ENCODE measurements around the gene ETV1.

Gene ETV1

GRCh38 chr7:13989126-13989948 is at the start of gene ETV1:
Gene ETV1 (minus strand): TSS chr7:13989666. CDS start chr7:13989052, 614 bp downstream.
- CTCF ChIA-PET = interaction anchor here (0.5 to 1.5 kb wide), 7 partner anchors 8 to 850 kb away, joined by 3 to 8 read pairs (median 4); no protein-coding TSS in a partner anchor

GRCh38 chr7:14024406-14024805 is 34.9 kb upstream of the ETV1 start:
- TF ChIP-seq FOXA1 (IDR thresholded peaks at IDR 0.05) = no peak
- DNase-seq (ENCODE audit: extremely low spot score) = no peak
- ChIA-PET CTCF (no interaction called here), POLR2A (no interaction called here)

More at GRCh38 chr7:13989126-13989948, at the start of gene ETV1:
- DNase-seq (ENCODE audit: extremely low spot score) = peak; percentile 67
- POLR2A ChIA-PET = interaction anchor here (1.1 to 2.0 kb wide), 3 partner anchors 11 to 81 kb away, joined by 3 to 6 read pairs (median 4); no protein-coding TSS in a partner anchor
- TF ChIP-seq LEF1 (IDR thresholded peaks at IDR 0.05; ENCODE audit: borderline replicate concordance) = no peak
- peak; percentile 38 for TF ChIP-seq ZNF384 (IDR thresholded peaks at IDR 0.05)
- peak; percentile 97 for TF ChIP-seq PKNOX1 (IDR thresholded peaks at IDR 0.05)

GRCh38 chr7:14023838-14024237 is 34.4 kb upstream of the ETV1 start:
- DNase-seq (ENCODE audit: extremely low spot score) = no peak
- CTCF ChIA-PET = no interaction called here
- no peak for TF ChIP-seq ARNT (IDR thresholded peaks at IDR 0.05)
- no peak for TF ChIP-seq FOXM1 (IDR thresholded peaks at IDR 0.05; ENCODE audit: borderline replicate concordance)
- POLR2A ChIA-PET = no interaction called here

DNA sequence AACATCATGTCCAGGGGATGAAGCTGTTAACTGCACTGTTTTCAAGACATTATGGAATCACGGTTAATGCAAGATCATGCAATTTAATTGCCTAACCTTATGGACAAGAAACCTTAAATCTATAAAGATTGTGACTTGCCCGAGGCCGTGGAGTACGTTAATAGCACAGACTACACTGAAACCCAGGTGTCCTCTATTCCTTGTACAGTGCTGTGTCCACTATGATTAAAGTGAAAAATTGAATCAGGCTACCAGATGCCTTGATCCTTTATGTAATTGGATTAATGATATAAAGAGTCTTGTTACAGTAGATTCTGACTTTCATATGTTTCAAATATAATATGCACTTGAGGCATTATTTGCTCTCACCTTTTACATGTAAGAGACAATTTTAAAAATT is 33.9 kb upstream of the ETV1 start:
- TF ChIP-seq TARDBP (IDR thresholded peaks at IDR 0.05) = no peak
- TF ChIP-seq SP1 (IDR thresholded peaks at IDR 0.05) = no peak
- no peak for TF ChIP-seq FOXA1 (IDR thresholded peaks at IDR 0.05)
- TF ChIP-seq L3MBTL2 (conservative IDR thresholded peaks at IDR 0.05) = no peak
- no peak for TF ChIP-seq ZNF384 (IDR thresholded peaks at IDR 0.05)
- TF ChIP-seq PKNOX1 (IDR thresholded peaks at IDR 0.05) = no peak
- ChIA-PET CTCF (no interaction called here), POLR2A (no interaction called here)
- DNase-seq (ENCODE audit: extremely low spot score) = no peak

GRCh38 chr7:14021069-14021468 is 31.6 kb upstream of the ETV1 start:
- POLR2A ChIA-PET = no interaction called here
- TF ChIP-seq ARNT (IDR thresholded peaks at IDR 0.05) = no peak
- no peak for TF ChIP-seq L3MBTL2 (conservative IDR thresholded peaks at IDR 0.05)
- TF ChIP-seq ELF4 (IDR thresholded peaks at IDR 0.05) = no peak
- TF ChIP-seq TARDBP (IDR thresholded peaks at IDR 0.05) = no peak
- no peak for TF ChIP-seq SP1 (IDR thresholded peaks at IDR 0.05)
- no peak for TF ChIP-seq BHLHE40 (IDR thresholded peaks at IDR 0.05; ENCODE audit: borderline replicate concordance)
- TF ChIP-seq ZNF384 (IDR thresholded peaks at IDR 0.05) = no peak
- TF ChIP-seq HDGF (IDR thresholded peaks at IDR 0.05; ENCODE audit: borderline replicate concordance) = no peak
- no peak for TF ChIP-seq FOXM1 (IDR thresholded peaks at IDR 0.05; ENCODE audit: borderline replicate concordance)
- TF ChIP-seq PKNOX1 (IDR thresholded peaks at IDR 0.05) = no peak
- no peak for TF ChIP-seq SUZ12 (IDR thresholded peaks at IDR 0.05)
- no peak for TF ChIP-seq FOXK2 (IDR thresholded peaks at IDR 0.05)
- no peak for TF ChIP-seq LEF1 (IDR thresholded peaks at IDR 0.05; ENCODE audit: borderline replicate concordance)
- no peak for TF ChIP-seq FOXA1 (IDR thresholded peaks at IDR 0.05)
- TF ChIP-seq NFRKB (IDR thresholded peaks at IDR 0.05) = no peak
- TF ChIP-seq CTBP1 (IDR thresholded peaks at IDR 0.05; ENCODE audit: borderline replicate concordance) = no peak
- CTCF ChIA-PET = no interaction called here
- no peak for DNase-seq (ENCODE audit: extremely low spot score)

- CTCF ChIA-PET = no interaction called here
- POLR2A ChIA-PET = interaction anchor here (0.9 kb wide), 1 partner anchor 11 kb away, joined by 3 read pairs; no protein-coding TSS in a partner anchor
- no peak for DNase-seq (ENCODE audit: extremely low spot score)
- no peak for TF ChIP-seq NFRKB (IDR thresholded peaks at IDR 0.05)
- no peak for TF ChIP-seq BHLHE40 (IDR thresholded peaks at IDR 0.05; ENCODE audit: borderline replicate concordance)
- no peak for TF ChIP-seq FOXA1 (IDR thresholded peaks at IDR 0.05)
- TF ChIP-seq SUZ12 (IDR thresholded peaks at IDR 0.05) = no peak
- no peak for TF ChIP-seq LEF1 (IDR thresholded peaks at IDR 0.05; ENCODE audit: borderline replicate concordance)
Measured at GRCh38 chr7:14020339-14020900, 31.0 kb upstream of the ETV1 start.

DNA sequence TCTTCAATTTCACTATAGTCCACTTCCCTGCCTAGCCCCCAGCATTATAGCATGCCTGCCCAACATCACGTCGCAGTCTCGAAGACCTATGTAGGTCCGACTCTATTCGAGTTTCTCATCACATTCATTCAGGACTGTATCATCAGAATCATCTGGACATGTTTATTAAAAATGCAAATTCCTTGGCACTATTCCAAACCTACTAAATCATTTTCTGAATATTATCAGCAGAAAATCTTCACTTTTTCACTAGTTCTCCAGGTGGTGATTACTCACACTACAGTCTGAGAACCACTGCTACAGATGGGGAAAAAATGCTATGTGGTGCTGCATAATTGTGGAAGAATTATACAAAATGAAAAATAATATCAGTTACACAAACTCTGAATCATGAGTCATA is 29.3 kb upstream of the ETV1 start:
- CTCF ChIA-PET = no interaction called here

More for the DNA sequence above, 29.3 kb upstream of the ETV1 start:
- TF ChIP-seq ZNF384 (IDR thresholded peaks at IDR 0.05) = no peak
- no peak for TF ChIP-seq CTBP1 (IDR thresholded peaks at IDR 0.05; ENCODE audit: borderline replicate concordance)
- TF ChIP-seq SP1 (IDR thresholded peaks at IDR 0.05) = no peak
- TF ChIP-seq ELF4 (IDR thresholded peaks at IDR 0.05) = no peak
- TF ChIP-seq FOXK2 (IDR thresholded peaks at IDR 0.05) = no peak
- TF ChIP-seq TARDBP (IDR thresholded peaks at IDR 0.05) = no peak
- TF ChIP-seq ARNT (IDR thresholded peaks at IDR 0.05) = no peak
- no peak for TF ChIP-seq NFRKB (IDR thresholded peaks at IDR 0.05)
- TF ChIP-seq PKNOX1 (IDR thresholded peaks at IDR 0.05) = no peak
- no peak for TF ChIP-seq SUZ12 (IDR thresholded peaks at IDR 0.05)
- TF ChIP-seq FOXA1 (IDR thresholded peaks at IDR 0.05) = no peak
- no peak for TF ChIP-seq BHLHE40 (IDR thresholded peaks at IDR 0.05; ENCODE audit: borderline replicate concordance)
- no peak for TF ChIP-seq HDGF (IDR thresholded peaks at IDR 0.05; ENCODE audit: borderline replicate concordance)
- DNase-seq (ENCODE audit: extremely low spot score) = no peak
- POLR2A ChIA-PET = no interaction called here
